ENCODE results near the gene PHF21B.

The PHF21B gene

DNA sequence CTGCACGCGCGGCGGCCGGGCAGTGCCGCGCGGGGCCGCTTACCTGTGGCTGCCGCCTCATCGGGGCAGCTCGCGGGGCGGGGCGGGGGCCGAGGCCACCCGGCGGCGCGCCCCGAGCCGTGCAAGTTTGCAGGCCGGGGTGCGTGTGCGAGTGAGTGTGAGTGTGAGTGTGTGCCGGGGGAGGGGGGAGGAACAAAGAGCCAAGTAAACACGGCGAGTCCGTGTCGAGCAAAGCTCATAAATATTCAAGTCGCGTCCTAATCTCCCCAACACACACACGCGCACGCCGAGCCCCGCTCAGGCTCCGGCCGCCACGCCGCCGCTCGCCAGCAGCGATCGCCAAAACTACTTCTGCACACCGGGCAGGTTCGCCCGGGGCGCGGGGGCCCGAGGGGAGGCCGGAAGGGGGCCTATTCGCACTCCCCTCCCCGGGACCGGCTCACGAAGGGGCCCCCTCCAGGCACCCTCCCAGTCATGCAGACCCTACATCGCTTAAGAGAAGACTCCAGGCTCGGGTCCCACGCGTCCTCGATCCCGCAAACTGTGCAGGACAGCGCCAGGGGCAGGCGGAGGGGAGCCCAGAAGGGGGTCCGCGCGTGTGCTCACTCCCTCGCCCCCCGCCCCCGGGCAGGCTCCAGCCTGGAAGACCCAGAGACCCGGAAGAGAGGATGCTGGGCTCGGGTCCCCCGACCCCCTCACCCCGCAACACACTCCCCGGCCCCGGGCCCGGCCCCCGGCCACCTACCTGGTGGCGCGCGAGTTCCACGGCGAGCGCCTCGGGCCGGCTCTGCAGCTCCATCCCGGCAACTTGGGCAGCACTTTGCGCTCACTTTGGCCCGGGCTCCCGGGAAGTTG, 827 bp downstream of the PHF21B start:
- H3K4me2 ChIP-seq: peak overlapping the region; percentile 61 to 90 (median 84)
- H3K9me3 ChIP-seq (replicated peaks in 1 of 11): no peaks in the 10 kb centered on the region
- H4K20me1 ChIP-seq: peaks cover 0 to 48% (median 27%) of the 10 kb centered on the region in 11 experiments; a peak in 16 of 22 replicates
- no peaks in the 10 kb centered on the region for H3K36me3 ChIP-seq
- H3K9ac ChIP-seq: peak overlapping the region in 8 of 11 experiments; percentile 59 to 81 (median 70); a peak in 15 of 22 replicates
- peaks cover 65 to 76% (median 70%) of the 10 kb centered on the region in 11 experiments for H3K27me3 ChIP-seq
- peaks cover 0 to 21% (median 8%) of the 10 kb centered on the region in 10 experiments; a peak in 13 of 20 replicates for H3K4me1 ChIP-seq
- no peak for TF ChIP-seq Cebpa-rat (IDR thresholded peaks at IDR 0.05)
- H3K4me3 ChIP-seq: peak overlapping the region; percentile 52 to 73 (median 65)
- H3K27ac ChIP-seq: peak overlapping the region in 3 of 11 experiments; percentile 25 to 50 (median 43); a peak in 4 of 22 replicates

- Histone ChIP-seq H3K4me2 (peak overlapping the region; percentile 61 to 90 (median 84)), H3K4me3 (peak overlapping the region; percentile 52 to 73 (median 65)), H3K36me3 (no peaks in the 10 kb centered on the region), H3K27ac (no peak overlapping the region), H4K20me1 (peaks cover 0 to 53% (median 27%) of the 10 kb centered on the region in 11 experiments; a peak in 16 of 22 replicates), H3K9ac (no peak overlapping the region), H3K4me1 (peaks cover 0 to 21% (median 8%) of the 10 kb centered on the region in 10 experiments; a peak in 13 of 20 replicates), H3K9me3 (replicated peaks in 1 of 11) (no peaks in the 10 kb centered on the region), H3K27me3 (peaks cover 65 to 76% (median 70%) of the 10 kb centered on the region in 11 experiments)
- TF ChIP-seq Cebpa-rat (IDR thresholded peaks at IDR 0.05): no peak
Measured at GRCh38 chr22:45008186-45008681, 1.6 kb downstream of the PHF21B start.

DNA sequence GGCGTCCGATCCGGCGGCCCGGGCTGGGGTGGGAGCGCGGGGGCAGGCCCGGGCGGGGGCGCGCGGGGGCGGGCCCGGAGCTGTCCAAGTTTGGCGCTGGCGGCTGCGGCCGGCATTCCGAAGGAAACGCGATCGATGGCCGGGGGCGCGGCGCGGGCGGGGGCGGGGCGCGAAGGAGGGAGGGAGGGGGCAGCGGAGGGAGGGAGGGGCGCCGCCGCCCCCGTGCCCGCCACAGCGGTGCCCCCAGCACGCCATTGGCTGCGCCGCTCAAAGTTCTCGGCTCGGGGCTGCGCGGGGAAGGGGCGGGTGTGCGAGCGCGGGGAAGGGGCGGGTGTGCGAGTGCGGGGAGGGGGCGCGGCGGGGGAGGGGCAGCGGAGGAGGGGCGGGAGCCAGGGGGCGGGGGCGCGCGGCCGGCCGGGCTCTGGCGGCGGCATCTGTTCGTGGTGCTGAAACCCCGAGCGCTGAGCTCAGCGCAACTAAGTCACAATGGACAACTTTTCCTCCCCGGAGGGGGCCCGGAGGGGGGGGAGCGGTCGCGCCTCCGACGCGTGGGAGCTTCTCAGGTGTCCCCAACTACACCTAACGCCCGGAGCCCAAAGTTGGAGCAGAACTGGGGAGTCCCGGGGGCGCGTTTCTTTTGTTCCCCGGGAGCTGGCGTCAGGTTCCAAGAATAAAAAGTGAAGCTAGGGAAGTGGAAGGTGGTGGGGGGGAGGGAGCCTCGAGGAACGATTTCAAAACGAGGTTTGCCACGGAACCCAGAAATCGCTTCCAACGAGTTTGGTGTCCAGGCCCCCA, 2.2 kb downstream of the PHF21B start:
- Histone ChIP-seq H3K27me3 (peaks cover 65 to 76% (median 70%) of the 10 kb centered on the region in 11 experiments), H3K4me2 (peak overlapping the region; percentile 61 to 90 (median 84); a peak in 21 of 22 replicates), H3K27ac (no peak overlapping the region), H3K4me3 (peak overlapping the region in 7 of 10 experiments; percentile 52 to 73 (median 65); a peak in 13 of 20 replicates), H3K9ac (no peak overlapping the region), H3K9me3 (replicated peaks in 1 of 11) (no peaks in the 10 kb centered on the region), H3K4me1 (peaks cover 0 to 21% (median 8%) of the 10 kb centered on the region in 10 experiments; a peak in 13 of 20 replicates), H3K36me3 (no peaks in the 10 kb centered on the region), H4K20me1 (peaks cover 0 to 56% (median 27%) of the 10 kb centered on the region in 11 experiments; a peak in 16 of 22 replicates)
- no peak for TF ChIP-seq Cebpa-rat (IDR thresholded peaks at IDR 0.05)

- peaks cover 65 to 75% (median 70%) of the 10 kb centered on the region in 11 experiments for H3K27me3 ChIP-seq
- no peak overlapping the region for H3K4me2 ChIP-seq
- H3K36me3 ChIP-seq: no peaks in the 10 kb centered on the region
- TF ChIP-seq Cebpa-rat (IDR thresholded peaks at IDR 0.05): no peak
- no peak overlapping the region for H3K9ac ChIP-seq
- no peak overlapping the region for H3K27ac ChIP-seq
- peaks cover 0 to 21% (median 8%) of the 10 kb centered on the region in 10 experiments; a peak in 13 of 20 replicates for H3K4me1 ChIP-seq
- H4K20me1 ChIP-seq: peaks cover 0 to 56% (median 27%) of the 10 kb centered on the region in 11 experiments; a peak in 16 of 22 replicates
- no peak overlapping the region for H3K4me3 ChIP-seq
- no peaks in the 10 kb centered on the region for H3K9me3 ChIP-seq (replicated peaks in 1 of 11)
Measured at GRCh38 chr22:45006964-45007390, 2.8 kb downstream of the PHF21B start.

DNA sequence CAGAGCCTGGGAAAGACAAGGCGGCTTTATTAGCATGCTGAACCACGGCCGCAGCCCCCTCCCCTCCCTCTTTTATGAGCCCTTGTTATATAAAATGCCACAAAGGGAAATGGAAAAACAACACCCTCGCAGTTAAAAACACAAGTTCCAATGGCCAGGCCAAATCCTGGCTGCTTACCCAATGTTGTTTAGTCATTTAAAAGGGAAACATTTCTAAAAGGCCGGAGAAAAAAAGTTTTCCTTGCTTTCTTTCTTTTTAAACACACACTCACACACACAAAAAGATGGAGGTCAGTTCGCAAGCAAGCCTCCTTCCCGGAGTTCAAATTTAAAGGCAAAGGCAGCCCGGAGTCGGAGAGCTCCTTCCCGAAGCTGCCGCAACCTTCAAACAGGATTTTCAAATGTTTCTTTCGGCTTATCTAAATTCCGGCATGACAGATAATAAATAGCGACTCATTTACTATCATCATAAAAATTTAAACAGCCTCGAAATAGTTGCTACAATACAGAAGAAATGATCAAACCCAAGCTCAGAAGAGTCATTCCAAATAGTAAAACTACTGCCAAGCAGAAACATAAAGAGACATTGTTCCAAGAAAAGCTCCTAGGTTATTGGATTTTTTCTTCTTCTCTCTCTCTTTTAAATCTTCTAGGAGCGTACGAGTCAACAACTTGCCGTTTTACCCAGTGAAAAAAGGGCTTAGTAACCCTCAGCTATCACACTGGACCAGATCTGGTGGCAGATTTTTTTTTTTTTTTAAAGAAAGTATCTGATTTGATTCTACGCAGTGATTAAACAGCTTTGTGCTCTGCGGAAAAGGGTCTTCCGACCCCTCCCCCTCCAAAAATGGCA, 3.5 kb downstream of the PHF21B start:
- no peak overlapping the region for H3K4me3 ChIP-seq
- H3K36me3 ChIP-seq: no peaks in the 10 kb centered on the region
- H3K9ac ChIP-seq: no peak overlapping the region
- H3K9me3 ChIP-seq (replicated peaks in 1 of 11): no peaks in the 10 kb centered on the region
- H3K4me2 ChIP-seq: no peak overlapping the region
- H3K27me3 ChIP-seq: peaks cover 65 to 71% (median 68%) of the 10 kb centered on the region in 11 experiments
- TF ChIP-seq Cebpa-rat (IDR thresholded peaks at IDR 0.05): no peak
- H3K27ac ChIP-seq: no peak overlapping the region
- H3K4me1 ChIP-seq: peaks cover 0 to 21% (median 8%) of the 10 kb centered on the region in 10 experiments; a peak in 13 of 20 replicates
- H4K20me1 ChIP-seq: peaks cover 0 to 56% (median 28%) of the 10 kb centered on the region in 11 experiments; a peak in 16 of 22 replicates

DNA sequence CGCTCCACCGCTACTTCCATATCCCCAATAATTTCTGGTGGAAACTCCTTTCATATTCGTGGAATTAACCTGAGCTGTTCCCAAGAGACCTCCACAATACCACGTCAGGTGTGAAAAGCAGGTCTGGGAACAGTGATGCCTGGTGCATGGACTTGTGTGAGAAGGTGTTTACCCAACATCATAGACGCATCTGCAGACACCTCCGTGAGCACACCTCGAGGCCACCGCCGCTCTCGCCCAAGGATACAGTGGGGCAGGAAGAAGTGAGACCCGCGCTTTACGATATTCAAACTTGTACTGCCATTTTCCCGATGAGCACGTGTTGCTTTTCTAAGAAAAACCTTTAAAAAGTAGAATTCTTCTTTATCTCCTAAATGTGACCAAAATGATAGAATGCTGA, 8.2 kb downstream of the PHF21B start:
- Histone ChIP-seq H3K9me3 (replicated peaks in 1 of 11) (no peaks in the 10 kb centered on the region), H3K9ac (no peak overlapping the region), H4K20me1 (peaks cover 0 to 53% (median 17%) of the 10 kb centered on the region in 11 experiments; a peak in 16 of 22 replicates), H3K27ac (no peak overlapping the region), H3K4me1 (peaks cover 0 to 11% (median 3%) of the 10 kb centered on the region in 10 experiments; a peak in 7 of 20 replicates), H3K4me2 (no peak overlapping the region), H3K27me3 (peaks cover 22 to 26% (median 24%) of the 10 kb centered on the region in 11 experiments), H3K36me3 (no peaks in the 10 kb centered on the region), H3K4me3 (no peak overlapping the region)
- no peak for TF ChIP-seq Cebpa-rat (IDR thresholded peaks at IDR 0.05)

GRCh38 chr22:45000330-45000729, 9.5 kb downstream of the PHF21B start:
- Histone ChIP-seq H4K20me1 (peaks cover 0 to 40% (median 6%) of the 10 kb centered on the region in 11 experiments; a peak in 12 of 22 replicates), H3K27ac (no peak overlapping the region), H3K9ac (no peak overlapping the region), H3K4me1 (peaks cover 0 to 11% (median 3%) of the 10 kb centered on the region in 10 experiments; a peak in 7 of 20 replicates), H3K4me3 (no peak overlapping the region), H3K27me3 (peaks cover 8 to 13% (median 11%) of the 10 kb centered on the region in 11 experiments), H3K4me2 (peak overlapping the region in 1 of 11 experiments; percentile 32; a peak in 1 of 22 replicates), H3K9me3 (replicated peaks in 1 of 11) (no peaks in the 10 kb centered on the region), H3K36me3 (no peaks in the 10 kb centered on the region)
- TF ChIP-seq Cebpa-rat (IDR thresholded peaks at IDR 0.05): no peak
